ENCODE results near the gene TMEM255B.

DNA sequence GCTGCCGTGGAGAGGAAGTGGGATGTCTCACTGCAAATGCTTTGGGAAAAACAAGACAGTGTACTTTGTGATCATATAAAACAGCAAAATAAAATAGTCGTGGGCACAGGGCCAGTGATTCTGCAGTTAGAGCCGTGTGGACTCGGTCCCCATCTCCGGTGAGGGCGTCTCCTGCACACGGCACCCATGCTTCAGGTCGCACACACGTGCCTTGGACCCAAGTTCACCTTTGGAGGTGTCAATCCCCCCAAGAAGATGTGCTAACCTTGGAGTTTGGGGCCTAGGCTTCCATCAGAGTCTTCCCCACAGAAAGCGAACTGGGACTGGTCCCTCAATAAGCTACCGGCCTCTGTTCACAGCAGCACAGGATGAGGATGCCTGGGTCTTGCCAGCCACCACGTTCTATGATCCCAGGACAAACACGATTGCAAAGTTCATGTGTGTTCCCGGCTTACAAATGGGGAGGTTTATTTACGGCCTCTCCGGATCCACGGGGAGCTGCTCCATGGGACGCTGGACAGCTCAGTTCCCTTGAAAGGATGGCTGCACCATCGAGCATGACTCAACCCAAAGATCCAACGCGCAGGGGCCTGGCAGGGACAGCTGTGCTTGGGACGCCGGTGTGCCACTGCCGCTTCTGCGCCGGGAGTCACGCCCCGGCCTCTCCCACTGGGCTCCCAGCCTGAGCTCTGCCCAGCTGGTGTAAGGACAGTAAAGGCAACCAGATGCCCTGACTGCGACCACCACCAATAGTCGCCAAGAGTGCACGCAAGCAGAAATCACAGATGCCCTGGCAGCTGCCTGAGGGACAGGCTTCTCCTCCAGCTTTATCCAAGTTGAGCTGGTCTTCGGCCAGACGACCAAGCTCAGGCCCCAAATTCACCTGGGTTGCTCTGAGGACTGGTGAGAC is 96.2 kb downstream of the TMEM255B start:
- TF ChIP-seq, protein P1, sequence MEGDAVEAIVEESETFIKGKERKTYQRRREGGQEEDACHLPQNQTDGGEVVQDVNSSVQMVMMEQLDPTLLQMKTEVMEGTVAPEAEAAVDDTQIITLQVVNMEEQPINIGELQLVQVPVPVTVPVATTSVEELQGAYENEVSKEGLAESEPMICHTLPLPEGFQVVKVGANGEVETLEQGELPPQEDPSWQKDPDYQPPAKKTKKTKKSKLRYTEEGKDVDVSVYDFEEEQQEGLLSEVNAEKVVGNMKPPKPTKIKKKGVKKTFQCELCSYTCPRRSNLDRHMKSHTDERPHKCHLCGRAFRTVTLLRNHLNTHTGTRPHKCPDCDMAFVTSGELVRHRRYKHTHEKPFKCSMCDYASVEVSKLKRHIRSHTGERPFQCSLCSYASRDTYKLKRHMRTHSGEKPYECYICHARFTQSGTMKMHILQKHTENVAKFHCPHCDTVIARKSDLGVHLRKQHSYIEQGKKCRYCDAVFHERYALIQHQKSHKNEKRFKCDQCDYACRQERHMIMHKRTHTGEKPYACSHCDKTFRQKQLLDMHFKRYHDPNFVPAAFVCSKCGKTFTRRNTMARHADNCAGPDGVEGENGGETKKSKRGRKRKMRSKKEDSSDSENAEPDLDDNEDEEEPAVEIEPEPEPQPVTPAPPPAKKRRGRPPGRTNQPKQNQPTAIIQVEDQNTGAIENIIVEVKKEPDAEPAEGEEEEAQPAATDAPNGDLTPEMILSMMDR (IDR thresholded peaks at IDR 0.05) = no peak
- no peak for TF ChIP-seq POLR2A (IDR thresholded peaks at IDR 0.05)

All from Peyer's patch (tissue), 4 donors.